Renal cortex interstitium (tissue), 11 donors: ENCODE results near the gene KIF26B. TPM values are rescaled to one million over a fixed set of nuclear protein-coding genes. Genes with fewer than 3 reads are reported as not detected.
"Not testable (repeated sequence)": the region's sequence is repeated elsewhere in the genome, so short reads cannot be mapped to it uniquely, and the experiment has no call there.

Experiments used
- DNase-seq, 11 donors: peaks; one replicate each; pipeline ENCODE4 v3.0.0-alpha.2; 2013; ENCODE audit warnings: low read depth in 9 of 11, low spot score in 4 of 11; ENCODE audit errors: extremely low read depth in 1 of 11
- polyA plus RNA-seq, 3 donors: library from polyadenylated mRNA; unstranded; fragments of 120-200 nt; gene quantifications; one replicate each; pipeline ENCODE4 v1.2.1, GENCODE V29; 2013; ENCODE audit not compliant: insufficient read length in 3 of 3

Gene KIF26B
- polyA plus RNA-seq, 3 donors: 33.4 to 39.4 (median 38.3) TPM

DNA sequence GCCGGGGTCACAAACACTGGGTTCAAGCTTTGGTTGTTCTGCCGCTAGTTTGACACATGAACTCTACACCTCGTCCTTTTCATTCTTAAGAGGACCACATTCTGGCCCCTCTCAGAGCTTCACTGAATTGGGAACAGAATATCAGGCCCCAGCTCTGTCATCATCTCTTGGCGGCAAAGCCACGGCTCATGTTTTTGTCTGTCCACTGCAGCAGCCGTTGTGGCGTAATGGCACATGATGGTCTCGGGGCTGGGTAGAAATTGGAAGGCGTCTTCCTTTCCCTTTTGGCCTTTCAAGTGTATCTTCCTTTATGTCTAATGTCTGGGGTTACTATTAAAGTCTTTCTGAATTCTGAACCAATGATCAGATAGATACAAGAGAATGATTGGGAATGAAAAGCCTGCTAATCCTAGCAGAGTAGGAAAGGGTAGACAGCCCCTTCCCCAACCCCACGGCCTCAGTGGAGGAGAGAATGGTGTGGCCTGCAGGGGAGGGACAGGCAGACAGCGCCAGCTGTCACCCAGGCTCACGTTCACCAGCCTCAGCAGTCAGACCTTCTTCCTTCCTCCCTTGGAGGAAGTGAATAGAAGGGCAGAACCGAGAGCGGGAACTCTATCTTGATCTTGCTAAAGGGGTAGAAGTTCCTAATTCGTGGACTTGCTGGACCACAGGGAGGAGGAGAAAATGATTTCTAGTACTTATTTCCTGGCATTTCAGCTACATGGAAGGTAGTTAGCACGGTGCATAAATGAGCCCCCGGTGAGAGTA is 498.1 kb downstream of the KIF26B start:
- DNase-seq: no peak

DNA sequence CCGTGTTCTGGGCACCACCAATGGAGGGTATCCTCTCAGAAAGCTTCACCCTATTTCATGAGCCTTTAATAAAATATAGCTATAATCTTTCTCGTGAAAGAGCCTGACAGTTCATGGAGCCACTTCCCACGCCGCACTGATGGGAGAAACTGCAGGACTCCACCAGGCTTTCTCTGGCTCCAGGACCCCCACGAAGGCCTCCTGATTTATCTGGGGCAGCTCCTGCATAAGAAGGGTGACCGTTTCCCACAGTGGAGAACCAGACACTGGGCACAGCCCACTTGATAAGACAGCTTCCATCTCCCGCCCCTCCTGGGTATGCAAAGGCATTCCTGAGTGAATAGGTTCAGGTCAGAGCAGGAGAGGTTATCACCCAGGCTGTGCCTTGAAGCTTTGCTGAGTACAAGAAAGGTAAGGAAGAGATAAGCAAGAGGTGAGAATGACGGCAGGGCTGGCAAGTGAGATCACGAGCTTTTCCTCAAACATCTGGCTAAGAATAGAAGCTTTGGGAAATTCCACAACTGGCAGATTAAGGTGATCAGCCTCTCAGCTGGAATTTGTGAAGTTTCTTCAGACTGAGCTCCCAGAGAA is 499.8 kb downstream of the KIF26B start:
- DNase-seq: no peak

DNA sequence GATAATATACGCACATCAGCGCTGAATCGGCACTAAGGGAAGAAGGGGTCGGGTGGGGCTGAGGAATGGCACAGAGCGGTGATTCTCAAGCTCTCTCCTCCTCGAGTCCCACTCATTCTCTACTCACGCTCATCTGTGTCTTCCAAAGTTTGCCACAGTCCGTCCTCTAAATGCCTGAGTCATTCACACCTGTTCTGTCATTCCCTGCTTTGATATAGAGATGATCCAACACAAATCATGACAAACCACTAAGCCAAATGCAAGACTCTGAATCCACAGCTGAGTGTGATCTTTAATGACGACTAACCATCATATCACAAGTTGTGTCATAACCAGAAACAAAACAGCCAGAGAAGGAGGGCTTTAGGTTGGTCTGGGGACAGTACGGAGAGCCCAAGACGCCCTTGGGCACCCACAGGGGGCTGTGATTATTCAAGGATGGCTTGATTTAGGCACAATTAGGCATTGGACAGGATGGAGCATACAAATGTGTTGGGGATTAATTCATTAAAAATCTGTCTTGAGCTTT is 501.5 kb downstream of the KIF26B start:
- DNase-seq: no peak

DNA sequence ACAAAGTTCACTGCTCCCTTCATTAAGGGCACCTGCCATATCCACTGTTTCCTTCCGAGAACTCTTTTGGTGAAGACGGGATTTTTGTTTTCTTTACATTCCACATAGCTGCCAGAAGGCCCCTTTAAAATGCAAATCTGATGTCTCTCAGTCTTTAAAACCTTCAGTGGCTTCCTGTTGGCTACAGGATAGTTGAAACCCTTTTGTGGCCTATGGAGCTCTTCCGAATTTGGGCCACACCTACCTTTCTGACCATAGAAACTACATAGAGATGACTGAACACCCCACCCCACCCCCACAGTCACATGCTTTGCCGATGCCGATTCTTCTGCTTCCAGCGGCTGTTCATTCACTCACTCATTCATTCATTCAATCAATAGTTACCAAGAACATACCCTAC is 502.6 kb downstream of the KIF26B start:
- no peak for DNase-seq

DNA sequence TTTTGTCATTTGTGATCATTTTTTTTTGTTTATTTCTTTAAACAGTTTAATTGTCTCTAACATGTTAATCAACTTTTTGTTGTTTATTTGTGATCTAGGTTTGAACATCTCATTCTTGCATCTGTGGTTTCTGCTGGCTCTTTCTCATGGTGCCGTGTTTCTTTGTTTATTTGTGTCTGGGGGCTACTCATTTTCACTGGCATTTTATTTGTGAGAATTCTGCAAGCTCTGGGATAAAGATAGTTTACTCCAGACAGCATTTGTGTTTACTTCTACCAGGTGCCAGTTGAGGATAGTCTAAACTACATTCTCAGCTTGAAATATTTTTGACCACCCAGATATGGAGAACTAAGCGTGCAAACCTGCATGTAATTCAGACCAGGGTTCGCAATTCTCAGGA is 508.6 kb downstream of the KIF26B start:
- no peak for DNase-seq

DNA sequence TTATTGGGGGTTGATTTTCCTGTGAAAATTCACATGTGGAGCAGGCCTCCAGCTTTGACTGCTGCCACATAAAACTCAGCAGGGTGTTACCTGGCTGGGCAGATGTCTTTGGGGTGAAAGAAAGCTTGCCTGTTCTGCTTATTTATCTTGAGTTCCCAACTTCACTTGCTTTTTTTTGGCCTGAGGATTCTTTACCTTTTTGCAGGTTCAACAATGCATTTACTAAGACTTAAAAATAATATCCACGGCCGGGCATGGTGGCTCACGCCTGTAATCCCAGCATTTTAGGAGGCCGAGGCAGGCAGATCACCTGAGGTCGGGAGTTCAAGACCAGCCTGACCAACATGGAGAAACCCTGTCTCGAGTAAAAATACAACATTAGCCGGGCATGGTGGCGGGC is 509.1 kb downstream of the KIF26B start:
- DNase-seq: no peak

DNA sequence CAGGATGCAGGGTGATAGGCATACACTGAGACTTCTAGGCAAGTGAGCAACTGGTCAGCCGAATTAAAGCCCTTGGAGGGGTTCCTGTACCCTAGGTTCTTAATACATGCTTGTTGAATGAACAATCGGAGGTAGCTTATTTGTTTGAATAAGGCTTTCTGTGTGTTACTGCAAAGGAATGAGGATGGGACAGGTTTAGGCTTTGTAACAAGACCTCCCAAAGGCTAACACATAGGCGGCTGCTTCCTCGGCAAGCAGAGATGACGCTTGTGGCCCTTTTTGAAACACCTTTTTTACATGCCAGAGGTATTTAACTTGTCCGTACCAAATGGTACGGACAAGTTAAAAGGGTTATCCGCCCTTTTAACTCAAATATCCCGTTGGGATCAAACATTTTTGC is 511.6 kb downstream of the KIF26B start:
- no peak for DNase-seq

DNA sequence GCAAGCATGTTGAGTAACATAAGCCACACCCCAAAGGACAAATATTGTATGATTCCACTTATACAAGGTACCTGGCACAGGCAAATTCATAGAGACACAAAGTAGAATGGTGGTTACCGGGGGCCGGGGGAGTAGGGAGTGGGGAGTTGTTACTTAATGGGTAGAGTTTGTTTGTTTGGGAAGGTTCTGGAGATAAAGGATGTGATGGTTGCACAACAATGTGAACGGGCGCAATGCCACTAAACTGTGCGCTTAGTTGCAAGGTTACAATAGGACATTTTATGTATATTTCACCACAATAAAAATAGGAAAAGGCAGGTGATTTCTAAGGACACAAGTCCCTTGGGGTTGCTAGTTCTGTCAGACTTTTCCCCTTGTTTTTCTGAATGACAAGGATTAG is 516.6 kb downstream of the KIF26B start:
- no peak for DNase-seq

DNA sequence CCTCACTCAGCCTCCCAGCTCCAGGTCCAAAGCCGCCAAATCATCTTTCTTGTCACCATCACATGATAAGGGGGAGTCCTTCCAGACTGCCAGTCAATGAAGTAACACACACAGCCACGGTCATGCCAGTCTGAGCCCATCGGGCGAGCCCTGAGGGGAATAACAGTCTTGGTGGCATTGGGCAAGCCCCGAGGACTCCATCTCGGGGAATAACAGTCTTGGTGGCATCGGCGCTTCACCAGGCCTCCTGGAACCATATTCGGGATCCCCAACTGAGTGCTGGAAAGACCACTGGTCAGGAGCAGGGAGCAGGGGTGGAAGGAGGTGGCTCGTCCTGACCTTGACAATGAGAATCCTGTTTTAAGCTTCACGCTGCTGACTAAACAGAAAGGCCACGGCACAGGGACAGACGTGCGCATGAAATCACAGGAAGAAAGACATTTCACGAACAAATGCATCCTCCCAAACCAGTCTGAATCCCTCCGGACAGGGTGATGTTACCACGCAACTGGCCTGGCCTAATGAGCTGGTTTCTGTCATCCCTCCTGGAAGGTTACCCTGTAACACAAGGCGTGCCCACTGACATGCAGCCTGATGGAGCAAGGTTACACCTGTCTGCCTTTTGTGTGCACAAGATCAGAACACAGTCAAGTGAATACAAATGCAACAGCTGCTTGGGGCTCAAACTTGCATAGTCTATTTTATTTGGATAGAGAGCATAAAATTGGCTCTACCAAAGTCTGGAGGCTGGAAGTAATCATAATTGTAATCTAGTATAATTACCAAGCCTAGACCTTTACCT is 517.4 kb downstream of the KIF26B start:
- no peak for DNase-seq

DNA sequence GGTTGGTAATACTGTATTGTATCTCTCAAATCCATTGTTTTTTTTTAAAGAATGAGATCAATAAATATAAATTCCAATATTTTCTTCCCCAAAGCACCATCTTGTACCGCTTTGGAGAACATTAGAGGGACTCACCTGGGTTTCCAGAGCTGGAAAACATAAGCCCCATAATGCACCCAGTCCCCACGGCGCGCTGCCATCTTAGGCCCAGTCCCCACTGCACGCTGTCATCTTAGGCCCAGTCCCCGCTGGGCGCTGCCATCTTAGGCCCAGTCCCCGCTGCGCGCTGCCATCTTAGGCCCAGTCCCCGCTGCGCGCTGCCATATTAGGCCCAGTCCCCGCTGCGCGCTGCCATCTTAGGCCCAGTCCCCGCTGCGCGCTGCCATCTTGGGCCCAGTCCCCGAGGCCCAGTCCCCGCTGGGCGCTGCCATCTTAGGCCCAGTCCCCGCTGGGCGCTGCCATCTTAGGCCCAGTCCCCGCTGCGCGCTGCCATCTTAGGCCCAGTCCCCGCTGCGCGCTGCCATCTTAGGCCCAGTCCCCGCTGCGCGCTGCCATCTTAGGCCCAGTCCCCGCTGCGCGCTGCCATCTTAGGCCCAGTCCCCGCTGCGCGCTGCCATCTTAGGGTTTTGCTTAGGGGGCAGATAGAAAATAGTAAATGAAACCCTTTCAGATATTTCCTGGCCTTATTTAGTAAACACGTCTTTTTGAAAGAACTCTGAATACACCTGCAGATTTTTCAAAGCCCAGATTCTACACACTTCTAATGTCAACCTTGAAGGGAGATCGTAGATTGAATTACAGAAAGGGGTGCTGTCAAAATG is 518.3 kb downstream of the KIF26B start:
- DNase-seq: not testable (repeated sequence)

DNA sequence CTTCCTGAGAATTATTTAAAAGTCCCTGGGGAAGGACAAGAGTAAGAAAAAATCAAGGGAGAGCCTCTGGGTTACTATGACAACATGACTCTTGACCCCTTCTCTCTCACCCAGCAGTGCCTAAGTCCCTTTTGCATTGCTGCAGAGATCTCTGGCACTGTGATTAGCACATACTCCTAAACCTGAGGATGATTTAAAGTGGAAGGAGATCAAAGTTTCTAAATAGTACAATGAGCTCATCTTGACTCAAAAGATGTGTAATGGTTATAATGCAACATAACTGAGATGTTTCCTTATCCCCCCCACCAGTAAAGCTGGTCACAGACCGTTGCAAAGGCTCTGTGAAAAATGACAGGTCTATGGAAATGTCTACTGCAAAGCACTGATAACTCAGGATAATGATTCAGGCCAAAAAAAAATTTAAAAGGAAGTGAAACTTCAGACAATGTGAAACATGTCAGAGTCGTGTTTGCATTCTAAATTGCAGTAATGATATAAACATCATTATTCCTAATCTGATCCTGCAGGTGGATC is 519.2 kb downstream of the KIF26B start:
- DNase-seq: no peak

DNA sequence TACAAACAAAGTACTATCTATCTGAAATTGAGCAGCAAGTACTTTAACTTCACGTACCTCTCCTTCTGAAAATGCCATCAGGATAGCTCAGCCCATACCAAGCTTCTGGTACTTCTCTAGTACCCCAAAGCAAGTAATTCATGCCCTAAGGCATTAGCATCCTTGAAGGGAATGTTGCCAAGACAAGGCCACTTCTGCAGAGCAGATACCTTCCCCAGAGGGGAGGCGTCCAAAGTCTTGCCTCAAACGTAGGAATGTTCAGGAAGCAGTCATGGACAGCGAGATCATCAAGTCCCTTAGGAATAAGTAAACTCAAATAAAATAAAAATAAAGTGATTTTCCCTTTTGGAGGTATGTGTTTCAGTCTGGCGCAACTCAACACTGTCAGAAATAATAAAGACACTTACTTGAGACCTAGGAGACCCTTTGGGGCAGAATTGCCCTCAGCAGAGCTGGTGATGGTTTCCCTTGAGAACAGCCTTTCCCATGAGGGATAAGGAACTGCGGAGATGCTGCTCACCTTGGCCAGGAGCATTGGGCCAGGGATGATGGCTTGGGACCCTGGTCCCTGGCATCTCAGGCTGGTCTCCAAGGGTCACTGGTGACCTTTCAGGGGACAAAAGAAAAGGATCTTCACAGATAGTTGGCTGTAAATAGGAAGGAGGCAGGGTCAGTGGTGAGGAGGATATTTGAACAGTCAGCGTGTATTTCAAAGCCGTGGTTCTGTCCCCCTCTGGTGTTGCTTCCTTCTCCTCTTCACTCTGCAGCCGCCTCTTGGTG is 522.9 kb downstream of the KIF26B start:
- DNase-seq: no peak

DNA sequence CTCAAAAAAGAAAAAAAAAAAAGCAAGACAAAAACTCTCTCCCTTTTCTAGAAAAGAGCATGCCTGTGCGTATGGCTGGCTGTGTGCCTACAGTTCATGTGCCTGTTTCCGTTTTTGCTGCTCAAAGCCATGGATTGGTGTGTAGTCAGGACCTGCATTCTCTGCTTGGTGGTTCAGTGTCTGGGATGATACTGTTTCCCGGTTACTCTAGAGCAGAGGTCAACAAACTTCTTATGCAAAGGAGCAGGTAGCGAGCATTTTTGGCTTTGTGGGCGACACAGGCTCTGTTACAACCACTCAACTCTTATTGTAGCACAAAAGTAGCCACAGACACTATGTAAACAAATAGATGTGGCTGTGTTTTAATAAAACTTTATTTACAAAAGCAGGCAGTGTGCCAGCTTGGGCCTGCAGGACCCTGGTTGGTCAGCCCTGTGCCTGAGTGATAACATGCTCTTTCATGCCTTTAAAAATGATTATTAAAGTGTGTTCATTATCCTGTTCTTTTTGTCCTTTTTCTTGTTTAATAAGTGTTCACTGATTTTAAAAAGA is 524.2 kb downstream of the KIF26B start:
- no peak for DNase-seq

DNA sequence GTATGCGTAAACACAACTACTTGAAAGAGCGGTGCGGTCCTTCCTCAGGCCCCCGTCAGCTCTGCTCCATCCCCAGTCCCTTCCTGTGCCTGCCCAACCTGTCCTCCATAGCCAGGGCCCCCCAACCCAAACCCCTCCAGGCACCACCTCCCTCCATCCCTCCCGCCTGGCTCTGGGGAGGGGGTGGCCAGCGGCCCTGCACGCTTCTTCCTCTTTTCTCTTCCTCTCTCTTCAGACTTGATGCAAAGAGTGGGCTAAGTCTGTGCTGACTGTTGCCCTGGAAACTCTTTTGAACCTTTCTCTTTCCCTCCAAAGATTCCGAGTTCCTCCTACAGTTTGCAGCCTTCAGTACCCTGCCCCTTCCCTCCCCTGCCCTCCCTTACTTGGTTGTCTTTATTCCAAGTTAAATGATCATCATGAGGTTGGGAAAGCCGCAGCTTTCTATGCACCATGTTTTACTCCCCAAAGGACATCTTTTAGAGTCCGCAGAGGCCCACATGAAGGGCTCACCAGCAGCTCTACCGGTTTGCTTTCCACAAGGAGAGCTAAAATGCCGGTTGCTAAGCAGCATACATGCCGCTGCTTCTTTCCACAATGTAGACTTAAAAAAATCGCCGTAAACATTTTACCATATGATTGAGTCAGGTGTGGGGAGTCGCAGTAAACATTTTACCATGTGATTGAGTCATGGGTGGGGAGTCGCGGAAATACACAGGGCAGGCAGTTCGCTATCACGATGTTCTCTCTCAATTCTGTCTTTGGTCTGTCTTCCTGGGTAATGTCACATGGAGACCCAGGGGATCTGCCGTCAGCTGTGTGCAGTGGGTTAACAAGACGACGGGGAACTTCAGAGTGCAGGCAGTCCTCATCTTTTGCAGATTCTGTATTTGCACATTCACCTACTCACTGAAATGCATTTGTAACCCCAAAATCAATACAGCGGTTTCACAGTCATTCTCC is 525.3 kb downstream of the KIF26B start:
- no peak for DNase-seq

DNA sequence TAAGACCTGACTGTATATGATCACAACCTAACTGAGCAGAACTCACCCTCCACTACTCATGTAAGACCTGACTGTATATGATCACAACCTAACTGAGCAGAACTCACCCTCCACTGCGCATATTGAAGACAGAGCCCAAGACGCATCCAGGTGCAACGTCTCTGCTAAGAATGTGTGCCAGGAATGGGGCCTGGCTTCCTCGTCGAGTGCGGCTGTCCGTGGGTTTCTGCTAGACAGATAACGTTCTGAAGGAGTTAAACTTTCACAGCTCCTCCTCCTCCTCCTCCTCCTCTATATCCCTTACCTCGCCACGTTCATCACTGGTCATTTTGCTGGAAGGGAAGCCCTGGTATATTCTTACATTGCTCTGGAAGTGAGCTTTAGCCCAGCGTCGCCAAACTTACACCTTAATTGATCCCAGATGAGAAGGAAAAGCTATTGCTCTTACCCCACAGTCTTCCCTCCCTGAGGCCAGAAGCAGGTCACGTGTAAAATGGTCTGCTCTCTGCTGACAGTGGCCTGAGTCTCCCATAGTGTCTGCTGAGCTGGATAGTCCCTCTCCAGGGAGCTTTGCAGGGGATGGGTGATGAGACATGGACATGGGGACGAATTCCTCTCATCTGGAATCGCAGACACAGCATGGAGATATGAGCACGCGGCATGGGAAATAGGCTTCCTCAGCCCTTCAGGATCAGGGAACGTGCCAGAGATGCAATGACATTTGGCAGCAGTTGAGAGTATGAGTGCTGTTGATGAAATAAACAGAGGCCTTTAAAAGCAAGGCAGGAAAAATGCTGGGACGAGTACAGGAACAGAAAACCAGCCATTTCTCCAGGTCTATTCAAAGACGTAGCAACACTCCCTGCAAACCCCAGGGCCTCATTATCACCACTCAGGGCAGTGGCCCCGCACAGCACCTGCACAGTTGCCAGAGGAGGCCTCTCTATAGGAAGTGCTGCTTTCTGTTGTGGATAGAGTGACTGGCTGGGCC is 528.1 kb downstream of the KIF26B start:
- DNase-seq: no peak

DNA sequence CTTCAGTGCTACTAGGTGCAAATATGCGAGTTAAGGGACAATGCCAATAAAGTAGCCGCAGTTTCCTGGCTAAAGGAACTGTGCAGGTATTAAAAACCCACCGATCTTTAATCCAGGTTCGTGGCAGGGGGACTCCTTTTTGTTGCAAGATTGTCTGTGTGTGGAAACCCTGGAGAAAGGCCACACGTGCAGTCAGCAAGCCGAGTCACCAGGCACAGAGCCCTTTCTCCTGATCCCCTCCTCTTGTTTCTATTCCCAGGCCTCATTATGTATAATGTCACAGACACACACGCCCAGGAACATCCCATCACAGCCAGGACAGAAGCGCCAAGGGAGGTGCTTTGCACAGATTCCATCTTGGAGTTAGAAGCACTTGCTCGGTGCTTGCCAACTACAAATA is 528.9 kb downstream of the KIF26B start:
- no peak for DNase-seq
